Activated naive CD8-positive, alpha-beta T cell treated with anti-CD3 and anti-CD28 coated beads, Interleukin-2, amount 10 ng/mL, durations not matched to agents 7 days and 5 days (primary cell): ENCODE results near the gene FXYD3. TPM values are rescaled to one million over a fixed set of nuclear protein-coding genes. Genes with fewer than 3 reads are reported as not detected.
"Not testable (repeated sequence)": the region's sequence is repeated elsewhere in the genome, so short reads cannot be mapped to it uniquely, and the experiment has no call there.

Experiments
- ATAC-seq: fragments of 150-1000 bp; cut with Tn5 transposase; one replicate; pipeline ENCODE4 v1.10.0; 2021; ENCODE audit warnings: low read depth, moderate library complexity
- POLR2A ChIA-PET: fragments of 350-600 bp; sonication (Branson Sonifier 250); formaldehyde crosslinking; loops from one replicate; lab custom pipeline; 2021; ENCODE audit warnings: antibody characterized with exemption; lab: Charles Lee
- DNase-seq: peaks from one replicate; pipeline ENCODE4 v3.0.0; 2021
- H3K27ac Mint-ChIP-seq: one replicate; pipeline ENCODE4 v1.8.0; 2022; ENCODE audit warnings: mild to moderate bottlenecking, mixed read lengths
- H3K27me3 Mint-ChIP-seq: one replicate; pipeline ENCODE4 v1.8.0; 2022; ENCODE audit warnings: mild to moderate bottlenecking, moderate library complexity, mixed read lengths
- H3K36me3 Mint-ChIP-seq: one replicate; pipeline ENCODE4 v1.8.0; 2021; ENCODE audit warnings: mild to moderate bottlenecking, mixed read lengths
- H3K4me1 Mint-ChIP-seq: one replicate; pipeline ENCODE4 v1.8.0; 2021; ENCODE audit warnings: mixed read lengths
- H3K4me3 Mint-ChIP-seq: one replicate; pipeline ENCODE4 v1.8.0; 2022; ENCODE audit warnings: mild to moderate bottlenecking, moderate library complexity, mixed read lengths
- H3K9me3 Mint-ChIP-seq: one replicate; pipeline ENCODE4 v1.8.0; 2021; ENCODE audit warnings: mixed read lengths
- total RNA-seq, 2 experiments: library from RNA; stranded (reverse); gene quantifications; one replicate each; pipeline ENCODE4 v1.2.3, GENCODE V29; 2021

FXYD3 gene
- total RNA-seq, 2 experiments from 2014 or later = not detected

- Mint-ChIP-seq H3K4me3 (peak overlapping the region; percentile 98), H3K4me1 (peaks cover 30% of the 10 kb centered on the region), H3K36me3 (peaks cover 19% of the 10 kb centered on the region)
- not testable (repeated sequence) for H3K27ac Mint-ChIP-seq, ATAC-seq, H3K9me3 Mint-ChIP-seq, DNase-seq, H3K27me3 Mint-ChIP-seq
- POLR2A ChIA-PET = interaction anchor here (0.6 to 3.2 kb wide), 11 partner anchors 12 to 112 kb away, joined by 3 to 40 read pairs (median 10); no protein-coding TSS in a partner anchor
Measured at GRCh38 chr19:35153129-35153522, 37.5 kb downstream of the FXYD3 start.

- peak; percentile 66 for ATAC-seq
- peak overlapping the region; percentile 98 for H3K4me3 Mint-ChIP-seq
- DNase-seq = peak; percentile 82
- no peaks in the 10 kb centered on the region for H3K9me3 Mint-ChIP-seq
- POLR2A ChIA-PET = interaction anchor here (0.6 to 3.2 kb wide), 19 partner anchors 8 to 158 kb away, joined by 3 to 40 read pairs (median 5); no protein-coding TSS in a partner anchor
- peaks cover 34% of the 10 kb centered on the region for H3K4me1 Mint-ChIP-seq
- peaks cover 9% of the 10 kb centered on the region for H3K27me3 Mint-ChIP-seq
- H3K36me3 Mint-ChIP-seq = peaks cover 27% of the 10 kb centered on the region
- peak overlapping the region; percentile 93 for H3K27ac Mint-ChIP-seq
Measured at GRCh38 chr19:35153701-35154524, 38.3 kb downstream of the FXYD3 start.

- Mint-ChIP-seq H3K27me3 (peaks cover 9% of the 10 kb centered on the region), H3K4me3 (peak within 1 kb of the TSS; percentile 98), H3K36me3 (peaks cover 36% of the 10 kb centered on the region)
Measured at GRCh38 chr19:35154525-35155406, 39.1 kb downstream of the FXYD3 start, which contains the start of gene FXYD5. Gene FXYD5 (plus strand): TSS chr19:35154735. CDS start chr19:35155551, 816 bp downstream.

GRCh38 chr19:35155441-35155840 is 39.8 kb downstream of the FXYD3 start:
- DNase-seq (peak; percentile 60), ATAC-seq (peak; percentile 22)
- H3K4me1 Mint-ChIP-seq = peaks cover 38% of the 10 kb centered on the region
- peak overlapping the region; percentile 93 for H3K27ac Mint-ChIP-seq
- POLR2A ChIA-PET = interaction anchor here (1.8 to 3.2 kb wide), 5 partner anchors 7 to 56 kb away, joined by 5 to 40 read pairs (median 19); no protein-coding TSS in a partner anchor
- no peaks in the 10 kb centered on the region for H3K9me3 Mint-ChIP-seq
- peak overlapping the region; percentile 98 for H3K4me3 Mint-ChIP-seq
- H3K36me3 Mint-ChIP-seq = peaks cover 42% of the 10 kb centered on the region
- H3K27me3 Mint-ChIP-seq = peaks cover 9% of the 10 kb centered on the region

More at GRCh38 chr19:35154525-35155406, 39.1 kb downstream of the FXYD3 start, which contains the start of gene FXYD5:
- H3K9me3 Mint-ChIP-seq = no peaks in the 10 kb centered on the region
- POLR2A ChIA-PET = interaction anchor here (0.6 to 3.2 kb wide), 16 partner anchors 8 to 158 kb away, joined by 3 to 40 read pairs (median 5); no protein-coding TSS in a partner anchor
- peak; percentile 69 for ATAC-seq
- H3K4me1 Mint-ChIP-seq = peaks cover 38% of the 10 kb centered on the region
- DNase-seq = peak; percentile 75
- H3K27ac Mint-ChIP-seq = peak within 1 kb of the TSS; percentile 93

- Mint-ChIP-seq H3K27ac (peak overlapping the region; percentile 93), H3K27me3 (peaks cover 9% of the 10 kb centered on the region), H3K36me3 (peaks cover 48% of the 10 kb centered on the region), H3K4me3 (peak overlapping the region; percentile 98), H3K9me3 (peaks cover 3% of the 10 kb centered on the region), H3K4me1 (peaks cover 36% of the 10 kb centered on the region)
- no peak for ATAC-seq
- POLR2A ChIA-PET = interaction anchor here (3.1 to 3.2 kb wide), 2 partner anchors 17 to 55 kb away, joined by 14 to 40 read pairs; no protein-coding TSS in a partner anchor
- no peak for DNase-seq
Measured at GRCh38 chr19:35155981-35156672, 40.5 kb downstream of the FXYD3 start.

- Mint-ChIP-seq H3K27me3 (peaks cover 8% of the 10 kb centered on the region), H3K4me1 (peaks cover 36% of the 10 kb centered on the region), H3K36me3 (peaks cover 53% of the 10 kb centered on the region), H3K4me3 (peak overlapping the region; percentile 98), H3K27ac (peak overlapping the region; percentile 93), H3K9me3 (peaks cover 6% of the 10 kb centered on the region)
- ATAC-seq (no peak), DNase-seq (no peak)
- POLR2A ChIA-PET = no interaction called here
Measured at GRCh38 chr19:35156673-35157014, 41.0 kb downstream of the FXYD3 start.

- H3K36me3 Mint-ChIP-seq = peaks cover 61% of the 10 kb centered on the region
- POLR2A ChIA-PET = interaction anchor here (0.9 kb wide), 1 partner anchor 9 kb away, joined by 4 read pairs; no protein-coding TSS in a partner anchor
- H3K9me3 Mint-ChIP-seq = peaks cover 11% of the 10 kb centered on the region
- no peak for DNase-seq
- H3K27me3 Mint-ChIP-seq = peaks cover 4% of the 10 kb centered on the region
- no peak for ATAC-seq
- H3K27ac Mint-ChIP-seq = no peak overlapping the region
- H3K4me1 Mint-ChIP-seq = peaks cover 36% of the 10 kb centered on the region
- peak overlapping the region; percentile 43 for H3K4me3 Mint-ChIP-seq
Measured at GRCh38 chr19:35157431-35157830, 41.8 kb downstream of the FXYD3 start.

GRCh38 chr19:35159606-35160005 is 44.0 kb downstream of the FXYD3 start:
- H3K4me3 Mint-ChIP-seq = no peak overlapping the region
- no peak for ATAC-seq
- DNase-seq = no peak
- POLR2A ChIA-PET = interaction anchor here (0.8 to 1.7 kb wide), 3 partner anchors 9 to 18 kb away, joined by 3 to 5 read pairs (median 3); no protein-coding TSS in a partner anchor
- H3K4me1 Mint-ChIP-seq = peaks cover 27% of the 10 kb centered on the region
- peaks cover 83% of the 10 kb centered on the region for H3K36me3 Mint-ChIP-seq
- no peaks in the 10 kb centered on the region for H3K27me3 Mint-ChIP-seq
- no peak overlapping the region for H3K27ac Mint-ChIP-seq
- peaks cover 20% of the 10 kb centered on the region for H3K9me3 Mint-ChIP-seq

- Mint-ChIP-seq H3K27me3 (no peaks in the 10 kb centered on the region), H3K36me3 (peaks cover 93% of the 10 kb centered on the region), H3K4me1 (peaks cover 30% of the 10 kb centered on the region), H3K9me3 (peaks cover 25% of the 10 kb centered on the region), H3K27ac (no peak overlapping the region), H3K4me3 (no peak overlapping the region)
- POLR2A ChIA-PET = interaction anchor here (1.0 to 1.4 kb wide), 2 partner anchors 19 to 20 kb away, joined by 3 read pairs; no protein-coding TSS in a partner anchor
- DNase-seq = no peak
- ATAC-seq = no peak
Measured at GRCh38 chr19:35160629-35161433, 45.2 kb downstream of the FXYD3 start.

GRCh38 chr19:35161434-35161743 is 45.8 kb downstream of the FXYD3 start:
- Mint-ChIP-seq H3K36me3 (peaks cover 93% of the 10 kb centered on the region), H3K27ac (no peak overlapping the region), H3K27me3 (no peaks in the 10 kb centered on the region), H3K9me3 (peaks cover 28% of the 10 kb centered on the region), H3K4me1 (peaks cover 28% of the 10 kb centered on the region), H3K4me3 (no peak overlapping the region)
- POLR2A ChIA-PET = interaction anchor here (1.0 kb wide), 1 partner anchor 18 kb away, joined by 3 read pairs; no protein-coding TSS in a partner anchor
- DNase-seq = no peak
- no peak for ATAC-seq

- peaks cover 31% of the 10 kb centered on the region for H3K9me3 Mint-ChIP-seq
- POLR2A ChIA-PET = interaction anchor here (0.7 to 1.5 kb wide), 4 partner anchors 8 to 36 kb away, joined by 3 to 6 read pairs (median 5); partner anchors contain the start of gene FXYD5
- H3K4me1 Mint-ChIP-seq = peaks cover 36% of the 10 kb centered on the region
- DNase-seq (no peak), ATAC-seq (no peak)
- H3K4me3 Mint-ChIP-seq = no peak overlapping the region
- peaks cover 97% of the 10 kb centered on the region for H3K36me3 Mint-ChIP-seq
- no peak overlapping the region for H3K27ac Mint-ChIP-seq
- no peaks in the 10 kb centered on the region for H3K27me3 Mint-ChIP-seq
Measured at GRCh38 chr19:35162471-35163326, 47.1 kb downstream of the FXYD3 start.
